ENCODE results near the gene PPME1.

The PPME1 gene

DNA sequence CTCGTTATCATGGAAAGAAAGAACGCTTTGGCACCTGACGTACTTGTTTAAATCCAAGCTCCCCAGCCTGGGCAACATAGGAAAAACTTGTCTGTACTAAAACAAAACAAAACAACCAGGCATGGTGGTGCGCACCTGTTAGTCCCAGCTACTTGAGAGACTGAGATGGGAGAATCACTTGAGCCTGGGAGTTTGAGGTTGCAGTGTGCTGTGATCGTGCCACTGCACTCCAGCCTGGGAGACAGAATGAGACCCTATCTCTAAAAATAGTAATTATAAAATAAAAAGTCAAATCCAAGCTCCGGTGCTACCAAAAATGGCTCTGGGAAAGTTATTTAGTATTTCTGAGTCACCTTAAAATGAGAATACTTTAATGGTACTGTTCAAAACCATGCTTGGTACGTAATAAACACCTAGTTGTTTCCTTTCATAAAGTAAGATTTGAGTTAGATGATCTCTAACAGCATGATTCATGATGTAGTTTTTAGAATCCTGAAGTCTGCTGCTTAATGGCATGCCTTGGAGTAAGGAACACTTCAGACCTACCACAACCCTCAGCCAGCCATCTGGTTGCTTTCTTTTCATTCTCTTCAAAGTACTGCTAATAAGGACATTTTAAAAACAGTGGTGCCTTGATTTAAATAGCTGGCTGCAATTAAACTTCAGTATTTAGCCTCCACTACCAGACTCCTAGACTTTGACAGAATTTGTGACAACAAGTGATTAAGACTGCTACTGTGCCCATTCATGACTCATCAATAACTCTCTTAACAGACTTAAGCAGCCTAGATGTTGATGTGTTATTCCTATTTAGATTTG, 8.4 kb downstream of the PPME1 start:
- H3K4me1 ChIP-seq (ENCODE audit: control insufficient read depth, insufficient read depth, low read length, poor library complexity, severe bottlenecking): no peaks in the 10 kb centered on the region
- no peak overlapping the region for H3K27ac ChIP-seq (ENCODE audit: insufficient read depth, low read length, poor library complexity, severe bottlenecking)
- no peaks in the 10 kb centered on the region for H3K27me3 ChIP-seq (replicated peaks; ENCODE audit: control insufficient read depth, insufficient read depth, low read length, poor library complexity, severe bottlenecking)
- H3K4me3 ChIP-seq (ENCODE audit: insufficient read depth, low read depth, low read length, poor library complexity, severe bottlenecking): no peak overlapping the region
- H3K9me3 ChIP-seq (ENCODE audit: control insufficient read depth, low read length): no peaks in the 10 kb centered on the region
- DNase-seq: no peak
- H3K36me3 ChIP-seq (ENCODE audit: control insufficient read depth, insufficient read depth, low read length): no peaks in the 10 kb centered on the region

DNA sequence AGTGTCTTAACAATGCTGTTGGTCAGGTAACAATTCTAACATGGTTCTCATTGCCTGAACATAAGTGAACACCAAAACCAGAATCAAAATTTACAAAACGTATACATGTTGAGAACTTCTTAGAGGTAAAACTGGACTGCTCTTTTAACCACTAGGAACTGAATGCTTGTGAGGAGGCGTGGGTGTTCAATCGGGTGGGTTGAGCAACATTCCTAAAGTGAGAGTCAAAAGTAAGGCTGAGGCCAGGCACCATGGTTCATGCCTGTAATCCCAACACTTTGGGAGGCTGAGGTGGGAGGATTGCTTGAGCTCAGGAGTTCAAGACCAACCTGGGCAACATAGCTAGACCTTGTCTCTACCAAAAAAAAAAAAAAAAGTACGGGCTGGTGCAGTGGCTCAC, 11.5 kb downstream of the PPME1 start:
- H3K9me3 ChIP-seq (ENCODE audit: control insufficient read depth, low read length): no peaks in the 10 kb centered on the region
- no peaks in the 10 kb centered on the region for H3K4me1 ChIP-seq (ENCODE audit: control insufficient read depth, insufficient read depth, low read length, poor library complexity, severe bottlenecking)
- H3K36me3 ChIP-seq (ENCODE audit: control insufficient read depth, insufficient read depth, low read length): no peaks in the 10 kb centered on the region
- no peak for DNase-seq
- no peaks in the 10 kb centered on the region for H3K27me3 ChIP-seq (replicated peaks; ENCODE audit: control insufficient read depth, insufficient read depth, low read length, poor library complexity, severe bottlenecking)
- no peak overlapping the region for H3K27ac ChIP-seq (ENCODE audit: insufficient read depth, low read length, poor library complexity, severe bottlenecking)
- no peak overlapping the region for H3K4me3 ChIP-seq (ENCODE audit: insufficient read depth, low read depth, low read length, poor library complexity, severe bottlenecking)

DNA sequence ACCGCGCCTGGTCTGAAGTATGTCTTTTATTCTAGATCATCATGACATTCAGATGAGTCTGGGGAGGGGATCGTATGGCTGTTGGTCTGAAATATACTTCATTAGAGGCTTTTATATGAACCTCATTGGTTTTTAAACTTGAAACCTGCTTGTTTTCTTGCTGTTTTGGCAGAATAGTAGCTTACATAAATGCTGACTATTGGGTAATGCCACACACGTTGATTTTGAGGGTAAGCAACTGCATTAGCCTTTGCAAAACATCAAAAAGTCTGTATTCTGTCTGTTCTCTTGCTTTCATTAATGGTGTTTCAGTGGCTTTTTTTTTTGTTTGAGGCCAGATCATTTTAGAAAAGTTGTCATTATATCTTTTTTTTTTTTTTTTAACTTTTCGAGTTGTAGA, 14.2 kb downstream of the PPME1 start:
- H3K36me3 ChIP-seq (ENCODE audit: control insufficient read depth, insufficient read depth, low read length): no peaks in the 10 kb centered on the region
- DNase-seq: no peak
- H3K4me1 ChIP-seq (ENCODE audit: control insufficient read depth, insufficient read depth, low read length, poor library complexity, severe bottlenecking): no peaks in the 10 kb centered on the region
- H3K4me3 ChIP-seq (ENCODE audit: insufficient read depth, low read depth, low read length, poor library complexity, severe bottlenecking): no peak overlapping the region
- no peak overlapping the region for H3K27ac ChIP-seq (ENCODE audit: insufficient read depth, low read length, poor library complexity, severe bottlenecking)
- no peaks in the 10 kb centered on the region for H3K27me3 ChIP-seq (replicated peaks; ENCODE audit: control insufficient read depth, insufficient read depth, low read length, poor library complexity, severe bottlenecking)
- no peaks in the 10 kb centered on the region for H3K9me3 ChIP-seq (ENCODE audit: control insufficient read depth, low read length)

DNA sequence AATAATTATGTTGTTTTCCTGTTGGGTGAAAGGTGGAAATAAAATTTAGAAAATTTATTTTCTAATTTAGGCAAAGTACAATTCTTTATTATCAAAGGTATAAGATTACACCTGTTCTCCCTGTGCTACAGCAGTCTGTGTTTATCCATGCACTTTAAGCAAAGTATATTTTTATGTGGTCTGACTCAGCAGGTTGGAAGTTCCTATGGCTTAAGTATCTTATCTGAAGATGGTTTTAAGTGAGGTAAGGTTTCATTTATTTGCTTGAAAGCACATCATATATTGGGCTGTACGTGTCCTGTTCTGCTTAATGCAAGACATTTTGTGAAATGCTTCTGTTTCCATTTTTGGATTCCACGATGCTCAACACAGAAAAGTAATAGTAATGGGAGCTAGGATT, 14.6 kb downstream of the PPME1 start:
- Histone ChIP-seq H3K36me3 (ENCODE audit: control insufficient read depth, insufficient read depth, low read length) (no peaks in the 10 kb centered on the region), H3K9me3 (ENCODE audit: control insufficient read depth, low read length) (no peaks in the 10 kb centered on the region), H3K4me1 (ENCODE audit: control insufficient read depth, insufficient read depth, low read length, poor library complexity, severe bottlenecking) (no peaks in the 10 kb centered on the region), H3K27me3 (replicated peaks; ENCODE audit: control insufficient read depth, insufficient read depth, low read length, poor library complexity, severe bottlenecking) (no peaks in the 10 kb centered on the region), H3K4me3 (ENCODE audit: insufficient read depth, low read depth, low read length, poor library complexity, severe bottlenecking) (no peak overlapping the region), H3K27ac (ENCODE audit: insufficient read depth, low read length, poor library complexity, severe bottlenecking) (no peak overlapping the region)
- DNase-seq: no peak

DNA sequence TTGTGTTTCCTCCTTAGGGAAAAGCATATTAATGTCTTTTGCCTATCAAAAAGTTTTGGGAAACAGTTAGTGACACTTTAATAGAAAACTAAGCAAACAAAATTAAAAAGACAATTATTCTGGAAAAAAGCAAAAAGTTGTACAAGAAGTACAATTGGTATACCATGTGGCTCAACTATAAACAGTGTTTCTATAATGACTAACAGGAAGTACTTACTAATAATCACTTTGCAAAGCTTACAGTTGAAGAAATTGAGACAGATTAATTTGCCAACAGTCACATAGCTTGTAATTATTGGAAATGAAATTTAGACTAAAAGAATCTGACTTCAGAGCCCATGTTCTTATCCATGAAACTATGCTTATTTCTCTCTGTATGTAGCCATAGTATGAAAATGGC, 24.7 kb downstream of the PPME1 start:
- H3K4me1 ChIP-seq (ENCODE audit: control insufficient read depth, insufficient read depth, low read length, poor library complexity, severe bottlenecking): no peaks in the 10 kb centered on the region
- no peaks in the 10 kb centered on the region for H3K36me3 ChIP-seq (ENCODE audit: control insufficient read depth, insufficient read depth, low read length)
- no peak for DNase-seq
- no peaks in the 10 kb centered on the region for H3K9me3 ChIP-seq (ENCODE audit: control insufficient read depth, low read length)
- H3K4me3 ChIP-seq (ENCODE audit: insufficient read depth, low read depth, low read length, poor library complexity, severe bottlenecking): no peak overlapping the region
- no peak overlapping the region for H3K27ac ChIP-seq (ENCODE audit: insufficient read depth, low read length, poor library complexity, severe bottlenecking)
- no peaks in the 10 kb centered on the region for H3K27me3 ChIP-seq (replicated peaks; ENCODE audit: control insufficient read depth, insufficient read depth, low read length, poor library complexity, severe bottlenecking)

DNA sequence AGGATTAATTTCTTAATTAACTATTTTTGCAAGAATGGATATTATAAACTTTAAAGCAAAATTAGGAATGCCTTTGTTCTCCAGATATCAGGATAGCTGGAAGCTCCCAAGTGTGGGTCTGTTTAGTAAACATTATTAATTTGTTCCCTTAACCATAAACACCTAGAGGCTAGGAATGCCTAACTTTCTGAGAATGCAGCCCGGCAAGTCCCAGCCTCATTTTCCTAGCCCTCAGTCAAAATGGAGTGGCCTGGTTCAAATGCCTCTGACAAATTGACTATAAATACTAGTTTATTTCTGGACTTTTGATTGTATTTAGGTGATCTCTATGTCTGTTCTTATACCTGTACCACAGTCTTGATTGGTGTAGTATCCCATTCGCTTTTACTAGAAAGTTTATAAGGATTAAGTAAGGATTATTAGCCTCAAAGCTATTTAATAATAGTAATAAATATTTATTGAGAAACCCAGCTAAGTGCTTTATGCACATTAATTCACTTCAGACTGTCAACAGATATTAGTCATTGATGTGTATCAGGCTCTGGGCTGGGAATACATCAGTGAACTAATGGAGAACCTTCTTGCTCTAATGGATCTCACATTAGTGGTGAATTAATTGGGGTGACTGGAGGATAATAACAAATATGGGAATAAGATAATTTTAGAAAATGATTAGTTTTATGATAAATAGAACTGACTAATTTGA, 25.8 kb downstream of the PPME1 start:
- Histone ChIP-seq H3K9me3 (ENCODE audit: control insufficient read depth, low read length) (no peaks in the 10 kb centered on the region), H3K27me3 (replicated peaks; ENCODE audit: control insufficient read depth, insufficient read depth, low read length, poor library complexity, severe bottlenecking) (no peaks in the 10 kb centered on the region), H3K4me3 (ENCODE audit: insufficient read depth, low read depth, low read length, poor library complexity, severe bottlenecking) (no peak overlapping the region), H3K36me3 (ENCODE audit: control insufficient read depth, insufficient read depth, low read length) (no peaks in the 10 kb centered on the region), H3K27ac (ENCODE audit: insufficient read depth, low read length, poor library complexity, severe bottlenecking) (no peak overlapping the region), H3K4me1 (ENCODE audit: control insufficient read depth, insufficient read depth, low read length, poor library complexity, severe bottlenecking) (no peaks in the 10 kb centered on the region)
- no peak for DNase-seq

DNA sequence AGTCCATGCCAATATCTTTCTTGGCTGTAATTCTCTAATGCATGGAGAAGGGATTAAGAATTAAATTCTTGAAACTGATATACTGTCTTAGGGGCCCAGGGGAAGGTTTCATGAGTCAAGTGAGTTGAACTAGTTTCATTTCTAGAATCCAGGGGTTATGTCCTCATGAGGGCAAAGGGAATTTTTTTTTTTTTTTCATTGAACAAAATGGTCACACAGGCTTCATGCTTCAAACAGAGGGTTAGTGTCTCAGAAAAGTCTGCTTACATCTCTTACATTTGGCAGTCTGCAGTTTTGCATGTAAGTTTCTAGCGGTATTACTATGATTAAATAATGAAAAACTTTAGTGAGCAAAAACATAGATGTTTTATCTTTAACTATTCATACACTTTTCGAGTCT, 32.9 kb downstream of the PPME1 start:
- Histone ChIP-seq H3K27ac (ENCODE audit: insufficient read depth, low read length, poor library complexity, severe bottlenecking) (no peak overlapping the region), H3K27me3 (replicated peaks; ENCODE audit: control insufficient read depth, insufficient read depth, low read length, poor library complexity, severe bottlenecking) (no peaks in the 10 kb centered on the region), H3K36me3 (ENCODE audit: control insufficient read depth, insufficient read depth, low read length) (peaks cover 13% of the 10 kb centered on the region), H3K9me3 (ENCODE audit: control insufficient read depth, low read length) (no peaks in the 10 kb centered on the region), H3K4me3 (ENCODE audit: insufficient read depth, low read depth, low read length, poor library complexity, severe bottlenecking) (no peak overlapping the region), H3K4me1 (ENCODE audit: control insufficient read depth, insufficient read depth, low read length, poor library complexity, severe bottlenecking) (no peaks in the 10 kb centered on the region)
- DNase-seq: no peak

DNA sequence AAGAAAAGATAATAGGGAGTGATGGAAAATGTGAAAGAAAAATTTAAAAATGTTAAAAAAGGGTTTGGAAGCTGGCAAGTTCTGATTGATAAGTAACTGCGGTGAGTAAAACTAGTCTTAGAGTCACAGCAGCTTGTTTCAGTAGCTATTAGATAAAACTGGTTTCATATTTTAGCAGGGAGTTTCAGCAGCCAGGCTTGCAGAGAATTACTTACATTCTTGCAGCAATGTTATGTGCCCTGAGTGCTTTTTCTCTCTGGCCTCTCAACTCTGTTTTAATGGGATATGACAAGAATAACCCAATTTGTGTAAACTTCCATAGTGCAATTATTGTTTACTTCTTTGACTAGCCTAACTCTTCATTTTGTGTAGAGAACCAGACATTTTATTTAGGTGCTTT, 33.6 kb downstream of the PPME1 start:
- no peaks in the 10 kb centered on the region for H3K9me3 ChIP-seq (ENCODE audit: control insufficient read depth, low read length)
- H3K4me1 ChIP-seq (ENCODE audit: control insufficient read depth, insufficient read depth, low read length, poor library complexity, severe bottlenecking): no peaks in the 10 kb centered on the region
- H3K4me3 ChIP-seq (ENCODE audit: insufficient read depth, low read depth, low read length, poor library complexity, severe bottlenecking): no peak overlapping the region
- peaks cover 18% of the 10 kb centered on the region for H3K36me3 ChIP-seq (ENCODE audit: control insufficient read depth, insufficient read depth, low read length)
- no peaks in the 10 kb centered on the region for H3K27me3 ChIP-seq (replicated peaks; ENCODE audit: control insufficient read depth, insufficient read depth, low read length, poor library complexity, severe bottlenecking)
- no peak overlapping the region for H3K27ac ChIP-seq (ENCODE audit: insufficient read depth, low read length, poor library complexity, severe bottlenecking)
- DNase-seq: no peak

DNA sequence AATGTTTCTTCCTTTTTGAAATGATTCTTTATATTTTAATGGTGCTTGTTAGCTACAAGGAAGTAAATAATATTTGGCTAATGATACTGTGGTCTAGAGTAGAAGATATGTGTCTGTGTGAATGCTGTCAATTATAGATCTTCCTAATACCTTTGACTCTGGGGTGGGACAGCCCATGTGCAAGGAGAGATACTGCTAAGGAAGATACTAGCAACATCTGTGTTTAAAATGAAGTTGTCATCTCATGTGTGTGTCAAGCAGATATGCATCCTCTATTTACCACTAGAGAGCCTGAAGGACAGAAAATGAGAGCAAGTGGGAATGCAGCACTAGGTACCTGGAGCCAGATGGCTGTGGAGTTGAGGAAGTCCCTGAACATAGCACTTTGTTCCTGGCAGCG, 34.1 kb downstream of the PPME1 start:
- no peak for DNase-seq
- peaks cover 20% of the 10 kb centered on the region for H3K36me3 ChIP-seq (ENCODE audit: control insufficient read depth, insufficient read depth, low read length)

DNA sequence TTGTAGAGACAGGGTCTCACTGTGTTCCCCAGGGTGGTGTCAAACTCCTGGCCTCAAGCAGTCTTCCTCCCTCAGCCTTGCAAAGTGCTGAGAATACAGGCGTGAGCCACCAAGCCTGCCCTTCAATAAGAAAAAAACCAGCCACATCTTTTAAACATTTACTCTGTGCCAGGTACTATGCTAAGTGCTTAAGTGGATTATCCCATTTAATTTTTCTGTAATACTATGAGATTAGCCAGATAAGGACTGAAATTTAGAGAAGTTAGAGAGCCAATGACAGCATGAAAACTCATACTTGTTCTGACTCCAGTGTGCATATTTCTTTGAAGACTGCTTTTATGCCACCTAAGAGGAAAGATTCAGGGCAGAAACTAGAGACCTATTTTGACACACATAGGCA, 35.7 kb downstream of the PPME1 start:
- DNase-seq: no peak

More for the DNA sequence above, 34.1 kb downstream of the PPME1 start:
- Histone ChIP-seq H3K4me1 (ENCODE audit: control insufficient read depth, insufficient read depth, low read length, poor library complexity, severe bottlenecking) (no peaks in the 10 kb centered on the region), H3K4me3 (ENCODE audit: insufficient read depth, low read depth, low read length, poor library complexity, severe bottlenecking) (no peak overlapping the region), H3K27ac (ENCODE audit: insufficient read depth, low read length, poor library complexity, severe bottlenecking) (no peak overlapping the region), H3K27me3 (replicated peaks; ENCODE audit: control insufficient read depth, insufficient read depth, low read length, poor library complexity, severe bottlenecking) (no peaks in the 10 kb centered on the region), H3K9me3 (ENCODE audit: control insufficient read depth, low read length) (no peaks in the 10 kb centered on the region)

More for the DNA sequence above, 35.7 kb downstream of the PPME1 start:
- Histone ChIP-seq H3K9me3 (ENCODE audit: control insufficient read depth, low read length) (no peaks in the 10 kb centered on the region), H3K27me3 (replicated peaks; ENCODE audit: control insufficient read depth, insufficient read depth, low read length, poor library complexity, severe bottlenecking) (no peaks in the 10 kb centered on the region), H3K27ac (ENCODE audit: insufficient read depth, low read length, poor library complexity, severe bottlenecking) (no peak overlapping the region), H3K36me3 (ENCODE audit: control insufficient read depth, insufficient read depth, low read length) (peaks cover 24% of the 10 kb centered on the region), H3K4me3 (ENCODE audit: insufficient read depth, low read depth, low read length, poor library complexity, severe bottlenecking) (no peak overlapping the region), H3K4me1 (ENCODE audit: control insufficient read depth, insufficient read depth, low read length, poor library complexity, severe bottlenecking) (no peaks in the 10 kb centered on the region)

Measured in effector memory CD4-positive, alpha-beta T cell (primary cell).